DND-41 (cell line): ENCODE measurements around the gene ADAMTS3.

Source experiments
- EZH2 ChIP-seq: IDR thresholded peaks from 3 replicates; pipeline ENCODE4 v1.6.1; 2012; ENCODE audit warnings: borderline replicate concordance, low read depth, mild to moderate bottlenecking, moderate library complexity, low read length, inconsistent platforms; ENCODE audit not compliant: severe bottlenecking
- TF ChIP-seq, protein P1 (sequence below): IDR thresholded peaks from 2 replicates; pipeline ENCODE4 v1.5.1; 2012; ENCODE audit warnings: borderline replicate concordance, low read length, moderate library complexity, mild to moderate bottlenecking; ENCODE audit not compliant: poor library complexity, severe bottlenecking; ENCODE audit errors: extremely low read depth

DNA sequence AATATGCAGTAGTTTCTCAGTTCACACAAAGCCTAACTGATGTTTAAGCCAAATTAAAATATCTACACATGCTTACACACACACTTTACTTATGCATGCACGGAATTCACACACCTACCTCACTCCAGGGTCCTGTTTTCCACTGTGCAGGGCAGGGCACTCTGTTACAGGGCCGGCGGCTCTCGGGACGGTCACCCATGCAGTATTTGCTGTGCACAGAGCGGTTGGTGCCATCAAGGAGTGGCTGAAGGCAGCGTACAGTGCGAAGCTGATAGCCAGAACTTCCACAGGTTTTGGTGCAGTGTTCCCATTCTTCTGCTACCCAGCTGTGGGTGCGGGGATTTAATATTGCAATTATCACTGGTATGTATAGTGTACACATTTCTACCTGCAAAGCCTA lies 278.3 kb downstream of the ADAMTS3 start:
- TF ChIP-seq, protein P1, sequence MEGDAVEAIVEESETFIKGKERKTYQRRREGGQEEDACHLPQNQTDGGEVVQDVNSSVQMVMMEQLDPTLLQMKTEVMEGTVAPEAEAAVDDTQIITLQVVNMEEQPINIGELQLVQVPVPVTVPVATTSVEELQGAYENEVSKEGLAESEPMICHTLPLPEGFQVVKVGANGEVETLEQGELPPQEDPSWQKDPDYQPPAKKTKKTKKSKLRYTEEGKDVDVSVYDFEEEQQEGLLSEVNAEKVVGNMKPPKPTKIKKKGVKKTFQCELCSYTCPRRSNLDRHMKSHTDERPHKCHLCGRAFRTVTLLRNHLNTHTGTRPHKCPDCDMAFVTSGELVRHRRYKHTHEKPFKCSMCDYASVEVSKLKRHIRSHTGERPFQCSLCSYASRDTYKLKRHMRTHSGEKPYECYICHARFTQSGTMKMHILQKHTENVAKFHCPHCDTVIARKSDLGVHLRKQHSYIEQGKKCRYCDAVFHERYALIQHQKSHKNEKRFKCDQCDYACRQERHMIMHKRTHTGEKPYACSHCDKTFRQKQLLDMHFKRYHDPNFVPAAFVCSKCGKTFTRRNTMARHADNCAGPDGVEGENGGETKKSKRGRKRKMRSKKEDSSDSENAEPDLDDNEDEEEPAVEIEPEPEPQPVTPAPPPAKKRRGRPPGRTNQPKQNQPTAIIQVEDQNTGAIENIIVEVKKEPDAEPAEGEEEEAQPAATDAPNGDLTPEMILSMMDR: no peak
- no peak for TF ChIP-seq EZH2
